Ovary (tissue), 9 donors: ENCODE measurements around the gene STIM1. TPM values are rescaled to one million over a fixed set of nuclear protein-coding genes. Genes with fewer than 3 reads are reported as not detected.
"Not testable (repeated sequence)": the region's sequence is repeated elsewhere in the genome, so short reads cannot be mapped to it uniquely, and the experiment has no call there.

Experiments
- DNase-seq, 5 donors: peaks; one replicate each; pipeline ENCODE4 v3.0.0-alpha.2; 2019 to 2020
- H3K27ac ChIP-seq, 2 donors: fragments of 200-600 bp; one replicate each; pipeline versions ENCODE4 v1.5.1 to v1.8.0; 2019 to 2022
- H3K27me3 ChIP-seq: fragments of 200-600 bp; one replicate; pipeline ENCODE4 v1.8.0; 2022
- H3K36me3 ChIP-seq: fragments of 200-600 bp; sonication (generic); one replicate; pipeline ENCODE4 v1.5.1; 2019
- H3K4me1 ChIP-seq: one replicate; pipeline ENCODE4 v1.8.1; 2013; ENCODE audit warnings: mild to moderate bottlenecking, moderate library complexity; ENCODE audit not compliant: insufficient read depth
- H3K4me3 ChIP-seq: fragments of 200-600 bp; sonication (generic); one replicate; pipeline ENCODE4 v1.5.1; 2017
- H3K9me3 ChIP-seq, 2 donors: fragments of 200-600 bp in 1 of 2; sonication (generic) in 1 of 2; one replicate each; pipeline versions ENCODE4 v1.5.1 to v1.8.1; 2013 to 2019; ENCODE audit warnings: mild to moderate bottlenecking in 1 of 2, moderate library complexity in 1 of 2
- CTCF ChIP-seq, 3 donors: fragments of 450-650 bp in 2 of 3; fragments of 200-600 bp in 1 of 3; IDR thresholded peaks; one replicate each; pipeline versions ENCODE4 v1.5.1 to v1.8.0; 2016 to 2022; ENCODE audit warnings: antibody characterized with exemption in 3 of 3, mild to moderate bottlenecking in 1 of 3
- EP300 ChIP-seq: sonication (generic); formaldehyde crosslinking; IDR thresholded peaks from one replicate; pipeline ENCODE4 v1.6.1; 2017; ENCODE audit warnings: antibody characterized with exemption
- POLR2A ChIP-seq: fragments of 450-650 bp; IDR thresholded peaks from one replicate; pipeline ENCODE4 v1.6.1; 2017; ENCODE audit warnings: antibody characterized with exemption, mild to moderate bottlenecking, moderate library complexity
- WGBS, 3 donors: extraction: QIAGEN DNeasy Blood & Tissue Kit in 1 of 3; methylation state at CpG; one replicate each; pipeline versions ENCODE4 v1.1.5 to v1.1.7; 2013 to 2017; 5-methylcytosine and 5-hydroxymethylcytosine counted together
- intact Hi-C, 4 donors: fragments of 100-400 bp; cut with DNase I; formaldehyde crosslinking; loops; one replicate each; pipeline versions ENCODE4 v1.11.0 to v1.15.1; 2022 to 2023
- polyA plus RNA-seq, 2 donors: library from polyadenylated mRNA; stranded (reverse); fragments of 200-250 nt in 1 of 2; fragments of 350-450 nt in 1 of 2; fragmentation: Illumina TruSeq in 1 of 2; extraction: RNeasy Lipid Tissue Mini Kit (QIAGEN cat#74804) in 1 of 2; gene quantifications; one replicate each; pipeline ENCODE4 v1.2.3, GENCODE V29; 2013 to 2014
- total RNA-seq, 7 donors: library from RNA; depleted of rRNA in 2 of 7; stranded (reverse); fragments of >200 nt in 2 of 7; fragmentation: NEBNext Ultra II Directional in 3 of 7; extraction: Animal tissue kit (Norgen Biotek cat#: 25700) in 3 of 7; gene quantifications; one replicate each; pipeline versions ENCODE4 v1.1.0 to v1.2.4, GENCODE V29; 2016 to 2023
- donor health status: DM: no; HTN: no; CAD: no; lungs with moderate emphysema.
- donor health status: DM: no; HTN: no; CAD: no.
- donor health status: Bipolar disorder and iron deficiency.
- donor health status: DM: yes; HTN: yes; CAD: no.
- donor health status: DM: no; HTN: no; CAD: no.
- donor health status: DM: yes; HTN: yes; CAD: no.

STIM1 gene
- total and polyA plus RNA-seq, 9 donors = 26.1 to 75.2 (median 58.7) TPM

- Histone ChIP-seq H3K36me3 (no peaks in the 10 kb centered on the region), H3K4me1 (no peaks in the 10 kb centered on the region), H3K27me3 (no peaks in the 10 kb centered on the region), H3K4me3 (no peak overlapping the region), H3K9me3 (no peaks in the 10 kb centered on the region), H3K27ac (no peak overlapping the region)
- no peak for DNase-seq
- TF ChIP-seq CTCF (IDR thresholded peaks at IDR 0.05) (no peak), EP300 (no peak)
- intact Hi-C loops = no loop called here
These were observed 152.7 kb downstream of the STIM1 start for GRCh38 chr11:4008116-4008515.

GRCh38 chr11:4016602-4017001 is 161.1 kb downstream of the STIM1 start:
- H3K4me1 ChIP-seq, intact Hi-C loops, H3K27ac ChIP-seq, H3K36me3 ChIP-seq, DNase-seq, H3K4me3 ChIP-seq, H3K9me3 ChIP-seq, H3K27me3 ChIP-seq: not testable (repeated sequence)
- WGBS, 3 donors = 85 to 98% (median 95%) methylated on average over 7 to 9 of the region's 9 CpGs

GRCh38 chr11:4017129-4017528 is 161.7 kb downstream of the STIM1 start:
- H3K4me1 ChIP-seq = no peaks in the 10 kb centered on the region
- 98 to 99% (median 98%) methylated on average over 3 of the region's 3 CpGs for WGBS, 3 donors
- H3K27me3 ChIP-seq = no peaks in the 10 kb centered on the region

GRCh38 chr11:4018641-4019040 is 163.2 kb downstream of the STIM1 start:
- TF ChIP-seq EP300 (no peak), POLR2A (no peak), CTCF (IDR thresholded peaks at IDR 0.05) (no peak)
- H3K9me3 ChIP-seq = no peaks in the 10 kb centered on the region
- no peaks in the 10 kb centered on the region for H3K27me3 ChIP-seq
- intact Hi-C loops = no loop called here
- H3K4me1 ChIP-seq = no peaks in the 10 kb centered on the region
- 78 to 90% (median 85%) methylated on average over 2 of the region's 2 CpGs for WGBS, 3 donors
- DNase-seq = no peak
- no peak overlapping the region for H3K27ac ChIP-seq
- H3K36me3 ChIP-seq = no peaks in the 10 kb centered on the region
- no peak overlapping the region for H3K4me3 ChIP-seq

More at GRCh38 chr11:4017129-4017528, 161.7 kb downstream of the STIM1 start:
- no peak overlapping the region for H3K27ac ChIP-seq
- TF ChIP-seq POLR2A (no peak), CTCF (IDR thresholded peaks at IDR 0.05) (no peak), EP300 (no peak)
- no peak for DNase-seq
- H3K4me3 ChIP-seq = no peak overlapping the region
- H3K36me3 ChIP-seq = no peaks in the 10 kb centered on the region
- intact Hi-C loops = no loop called here
- H3K9me3 ChIP-seq = no peaks in the 10 kb centered on the region

- TF ChIP-seq EP300 (no peak), CTCF (IDR thresholded peaks at IDR 0.05) (no peak), POLR2A (no peak)
- no peak for DNase-seq
- H3K36me3 ChIP-seq = no peaks in the 10 kb centered on the region
- intact Hi-C loops = no loop called here
- H3K4me1 ChIP-seq = peaks cover 1% of the 10 kb centered on the region
- no peaks in the 10 kb centered on the region for H3K9me3 ChIP-seq
- H3K4me3 ChIP-seq = no peak overlapping the region
- no peaks in the 10 kb centered on the region for H3K27me3 ChIP-seq
- no peak overlapping the region for H3K27ac ChIP-seq
- 88 to 95% (median 93%) methylated on average over 3 of the region's 3 CpGs for WGBS, 3 donors
These were observed 164.4 kb downstream of the STIM1 start for GRCh38 chr11:4019891-4020290.
